ENCODE results near the gene FEN1. TPM values are rescaled to one million over a fixed set of nuclear protein-coding genes. Genes with fewer than 3 reads are reported as not detected.
A peak's percentile ranks its signal among the peaks of the same experiment; 100 is the strongest.

Gene FEN1
- total and polyA plus RNA-seq, 2 of the 13 experiments (the other 11 are each of a cell fraction or from before 2014, with no cell fraction given) = 12.4 to 102 TPM

DNA sequence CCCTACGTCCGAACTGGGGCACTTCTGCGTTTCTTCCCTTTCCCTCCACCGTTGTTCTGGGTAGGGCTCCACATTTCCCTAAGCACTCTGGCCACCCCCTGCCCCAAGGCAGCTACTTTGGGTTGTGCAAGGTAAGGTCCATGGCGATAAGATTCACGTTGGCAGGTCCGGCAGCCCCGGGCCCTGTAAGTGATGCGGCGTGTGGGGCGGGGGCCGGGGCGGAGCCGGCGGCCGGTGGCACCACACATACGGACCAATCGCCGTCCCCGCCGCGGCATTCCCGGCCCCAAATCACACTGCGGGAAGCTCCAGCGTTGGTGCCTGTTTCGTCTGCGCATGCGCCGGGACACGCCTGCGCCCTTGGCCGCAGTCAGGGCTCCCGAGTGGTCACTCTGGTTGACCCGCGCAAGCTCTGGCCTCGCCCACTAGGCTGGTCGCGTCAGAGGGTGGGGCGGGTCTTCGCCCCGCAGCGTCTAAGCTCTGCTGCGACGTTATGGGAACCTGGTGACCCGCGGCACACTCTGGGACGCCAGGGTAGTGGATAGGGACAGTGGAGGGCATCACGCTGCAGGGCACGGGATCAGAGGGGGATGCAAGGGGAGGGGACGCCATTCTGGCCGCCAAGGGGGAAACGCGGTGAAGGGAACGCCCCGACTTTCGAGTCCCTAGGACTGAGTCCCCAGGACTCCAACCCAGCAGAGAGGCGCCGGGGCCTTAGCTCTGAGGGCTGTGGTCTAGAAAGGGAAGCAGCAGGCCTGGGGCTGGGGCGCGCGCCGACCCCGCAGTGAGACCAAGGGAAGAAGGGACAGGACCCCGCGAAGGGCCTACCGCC is 22.5 kb downstream of the FEN1 start (continued):
- 0 out of 2 replicates have a peak, but pooled peaks have one; percentile 71 for TF ChIP-seq CREBL2 (CRISPR knock-in tag; IDR thresholded peaks at IDR 0.05; ENCODE audit: borderline replicate concordance)
- no peak for TF ChIP-seq ZKSCAN8 (CRISPR knock-in tag; IDR thresholded peaks at IDR 0.05; ENCODE audit: borderline replicate concordance)
- TF ChIP-seq PHF20 (CRISPR knock-in tag; IDR thresholded peaks at IDR 0.05) = no peak
- TF ChIP-seq RORA (CRISPR knock-in tag; IDR thresholded peaks at IDR 0.05) = no peak
- TF ChIP-seq HNRNPH1 (optimal IDR thresholded peaks at IDR 0.05; ENCODE audit: low read depth, low read length) = no peak
- TF ChIP-seq, protein P1, sequence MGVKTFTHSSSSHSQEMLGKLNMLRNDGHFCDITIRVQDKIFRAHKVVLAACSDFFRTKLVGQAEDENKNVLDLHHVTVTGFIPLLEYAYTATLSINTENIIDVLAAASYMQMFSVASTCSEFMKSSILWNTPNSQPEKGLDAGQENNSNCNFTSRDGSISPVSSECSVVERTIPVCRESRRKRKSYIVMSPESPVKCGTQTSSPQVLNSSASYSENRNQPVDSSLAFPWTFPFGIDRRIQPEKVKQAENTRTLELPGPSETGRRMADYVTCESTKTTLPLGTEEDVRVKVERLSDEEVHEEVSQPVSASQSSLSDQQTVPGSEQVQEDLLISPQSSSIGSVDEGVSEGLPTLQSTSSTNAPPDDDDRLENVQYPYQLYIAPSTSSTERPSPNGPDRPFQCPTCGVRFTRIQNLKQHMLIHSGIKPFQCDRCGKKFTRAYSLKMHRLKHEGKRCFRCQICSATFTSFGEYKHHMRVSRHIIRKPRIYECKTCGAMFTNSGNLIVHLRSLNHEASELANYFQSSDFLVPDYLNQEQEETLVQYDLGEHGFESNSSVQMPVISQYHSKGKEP (CRISPR knock-in tag; IDR thresholded peaks at IDR 0.05) = no peak
- TF ChIP-seq ARNT (IDR thresholded peaks at IDR 0.05) = no peak
- no peak; the same call in 1 of the 2 replicates for TF ChIP-seq ZNF563 (CRISPR knock-in tag; IDR thresholded peaks at IDR 0.05)
- TF ChIP-seq RFX5 (IDR thresholded peaks at IDR 0.05; ENCODE audit: low read depth, low read length) = peak; percentile 37; the same call in 1 of the 2 replicates
- no peak for TF ChIP-seq ZFP36L2 (CRISPR knock-in tag; IDR thresholded peaks at IDR 0.05)
- no peak for TF ChIP-seq ZNF205 (CRISPR knock-in tag; IDR thresholded peaks at IDR 0.05)
- no peak for TF ChIP-seq ZNF3 (CRISPR knock-in tag; IDR thresholded peaks at IDR 0.05)
- no peak for TF ChIP-seq BRCA1 (CRISPR knock-in tag; IDR thresholded peaks at IDR 0.05)
- no peak for TF ChIP-seq PAX8 (CRISPR knock-in tag; IDR thresholded peaks at IDR 0.05; ENCODE audit: borderline replicate concordance)
- TF ChIP-seq STAT5B (CRISPR knock-in tag; IDR thresholded peaks at IDR 0.05) = no peak; the same call in 1 of the 2 replicates
- peak; percentile 84 for TF ChIP-seq E2F1 (CRISPR knock-in tag; IDR thresholded peaks at IDR 0.05)
- TF ChIP-seq, protein P2, sequence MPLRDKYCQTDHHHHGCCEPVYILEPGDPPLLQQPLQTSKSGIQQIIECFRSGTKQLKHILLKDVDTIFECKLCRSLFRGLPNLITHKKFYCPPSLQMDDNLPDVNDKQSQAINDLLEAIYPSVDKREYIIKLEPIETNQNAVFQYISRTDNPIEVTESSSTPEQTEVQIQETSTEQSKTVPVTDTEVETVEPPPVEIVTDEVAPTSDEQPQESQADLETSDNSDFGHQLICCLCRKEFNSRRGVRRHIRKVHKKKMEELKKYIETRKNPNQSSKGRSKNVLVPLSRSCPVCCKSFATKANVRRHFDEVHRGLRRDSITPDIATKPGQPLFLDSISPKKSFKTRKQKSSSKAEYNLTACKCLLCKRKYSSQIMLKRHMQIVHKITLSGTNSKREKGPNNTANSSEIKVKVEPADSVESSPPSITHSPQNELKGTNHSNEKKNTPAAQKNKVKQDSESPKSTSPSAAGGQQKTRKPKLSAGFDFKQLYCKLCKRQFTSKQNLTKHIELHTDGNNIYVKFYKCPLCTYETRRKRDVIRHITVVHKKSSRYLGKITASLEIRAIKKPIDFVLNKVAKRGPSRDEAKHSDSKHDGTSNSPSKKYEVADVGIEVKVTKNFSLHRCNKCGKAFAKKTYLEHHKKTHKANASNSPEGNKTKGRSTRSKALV (CRISPR knock-in tag; IDR thresholded peaks at IDR 0.05) = no peak
- TF ChIP-seq ZFP82 (CRISPR knock-in tag; IDR thresholded peaks at IDR 0.05; ENCODE audit: borderline replicate concordance) = no peak
- TF ChIP-seq, protein P3, sequence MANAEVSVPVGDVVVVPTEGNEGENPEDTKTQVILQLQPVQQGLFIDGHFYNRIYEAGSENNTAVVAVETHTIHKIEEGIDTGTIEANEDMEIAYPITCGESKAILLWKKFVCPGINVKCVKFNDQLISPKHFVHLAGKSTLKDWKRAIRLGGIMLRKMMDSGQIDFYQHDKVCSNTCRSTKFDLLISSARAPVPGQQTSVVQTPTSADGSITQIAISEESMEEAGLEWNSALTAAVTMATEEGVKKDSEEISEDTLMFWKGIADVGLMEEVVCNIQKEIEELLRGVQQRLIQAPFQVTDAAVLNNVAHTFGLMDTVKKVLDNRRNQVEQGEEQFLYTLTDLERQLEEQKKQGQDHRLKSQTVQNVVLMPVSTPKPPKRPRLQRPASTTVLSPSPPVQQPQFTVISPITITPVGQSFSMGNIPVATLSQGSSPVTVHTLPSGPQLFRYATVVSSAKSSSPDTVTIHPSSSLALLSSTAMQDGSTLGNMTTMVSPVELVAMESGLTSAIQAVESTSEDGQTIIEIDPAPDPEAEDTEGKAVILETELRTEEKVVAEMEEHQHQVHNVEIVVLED (CRISPR knock-in tag; IDR thresholded peaks at IDR 0.05; ENCODE audit: borderline replicate concordance) = peak; percentile 75; the same call in 1 of the 2 replicates
- TF ChIP-seq ZMYM2 (CRISPR knock-in tag; IDR thresholded peaks at IDR 0.05) = no peak
- peak; percentile 53 for TF ChIP-seq ASH2L (IDR thresholded peaks at IDR 0.05; ENCODE audit: insufficient read length, low read depth, low read length)
- TF ChIP-seq ZNF570 (CRISPR knock-in tag; IDR thresholded peaks at IDR 0.05; ENCODE audit: borderline replicate concordance) = no peak
- 0 out of 2 replicates have a peak, but pooled peaks have one; percentile 76 for TF ChIP-seq GFI1 (CRISPR knock-in tag; IDR thresholded peaks at IDR 0.05; ENCODE audit: borderline replicate concordance)
- TF ChIP-seq ZNF383 (CRISPR knock-in tag; IDR thresholded peaks at IDR 0.05; ENCODE audit: borderline replicate concordance) = no peak
